Dedifferentiated amniotic fluid mesenchymal stem cell (primary cell): ENCODE data around the gene BAAT.
"Not testable (repeated sequence)": the region's sequence is repeated elsewhere in the genome, so short reads cannot be mapped to it uniquely, and the experiment has no call there.

Experiments used
- DNase-seq: peaks from one replicate; pipeline ENCODE4 v3.0.0-alpha.2; 2016; ENCODE audit errors: extremely low spot score

Gene BAAT

DNA sequence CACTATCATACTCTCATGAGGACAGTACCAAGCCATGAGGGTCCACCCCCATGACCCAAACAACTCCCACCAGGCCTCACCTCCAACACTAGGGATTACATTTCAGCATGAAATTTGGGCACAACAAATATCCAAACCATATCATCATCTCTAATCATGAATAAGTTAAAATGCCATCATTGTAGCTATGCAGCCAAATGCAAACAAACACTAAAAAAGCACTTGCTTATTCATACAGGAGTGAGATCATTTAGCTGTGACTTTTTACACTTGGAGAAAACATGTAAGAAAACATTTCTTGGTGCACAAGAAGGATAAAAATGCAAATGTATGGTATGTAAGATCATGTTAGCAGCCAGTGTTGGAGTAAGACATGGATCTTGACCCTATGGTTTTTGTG, 24.2 kb downstream of the BAAT start:
- DNase-seq = no peak

DNA sequence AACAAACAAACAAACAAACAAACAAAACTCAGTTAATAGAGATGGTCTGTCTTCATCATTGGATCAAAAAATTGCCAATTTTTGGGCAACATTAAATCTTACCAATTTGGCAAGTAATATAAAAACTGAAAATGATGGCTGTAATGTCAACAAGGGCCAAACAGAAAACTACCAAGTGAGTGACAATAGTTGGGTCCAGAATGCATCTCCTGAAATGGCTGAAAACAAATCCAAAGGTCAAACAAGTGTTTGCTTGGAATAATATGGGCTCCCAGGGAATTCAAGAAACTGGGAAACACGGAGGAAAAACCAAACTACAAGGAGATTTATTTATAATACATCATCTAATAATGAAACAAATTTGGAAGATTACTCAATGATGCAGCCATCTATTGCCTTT, 25.1 kb downstream of the BAAT start:
- no peak for DNase-seq

- no peak for DNase-seq
Observed at GRCh38 chr9:101356619-101357018, 28.2 kb downstream of the BAAT start.

GRCh38 chr9:101354765-101355708, 29.8 kb downstream of the BAAT start:
- no peak for DNase-seq

DNA sequence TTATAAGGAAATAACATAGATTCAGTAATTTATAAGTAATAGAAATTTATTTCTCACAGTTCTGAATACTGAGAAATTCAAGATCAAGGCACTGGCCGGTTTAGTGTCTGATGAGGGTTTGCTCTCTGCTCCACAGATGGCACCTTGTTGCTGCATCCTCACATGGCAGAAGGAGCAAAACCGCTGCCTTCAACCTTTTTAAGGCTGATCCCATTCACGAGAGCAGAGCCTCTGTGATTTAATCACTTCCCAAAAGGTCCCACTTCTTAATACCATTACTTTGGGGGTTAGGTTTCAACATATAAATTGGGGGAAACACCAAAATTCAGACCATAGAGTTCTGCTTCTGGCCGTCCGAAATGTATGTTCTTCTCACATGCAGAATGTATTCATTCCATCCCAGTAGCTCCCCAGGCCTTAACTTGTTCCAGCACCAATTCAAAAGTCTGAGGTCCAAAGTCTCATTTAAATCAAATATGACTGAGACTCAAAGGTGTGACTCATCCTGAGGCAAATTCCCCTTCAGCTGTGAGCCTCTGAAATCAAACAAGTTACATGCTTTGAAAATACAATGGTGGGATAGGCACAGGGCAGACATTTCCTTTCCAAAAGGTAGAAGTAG, 30.6 kb downstream of the BAAT start:
- no peak for DNase-seq

DNA sequence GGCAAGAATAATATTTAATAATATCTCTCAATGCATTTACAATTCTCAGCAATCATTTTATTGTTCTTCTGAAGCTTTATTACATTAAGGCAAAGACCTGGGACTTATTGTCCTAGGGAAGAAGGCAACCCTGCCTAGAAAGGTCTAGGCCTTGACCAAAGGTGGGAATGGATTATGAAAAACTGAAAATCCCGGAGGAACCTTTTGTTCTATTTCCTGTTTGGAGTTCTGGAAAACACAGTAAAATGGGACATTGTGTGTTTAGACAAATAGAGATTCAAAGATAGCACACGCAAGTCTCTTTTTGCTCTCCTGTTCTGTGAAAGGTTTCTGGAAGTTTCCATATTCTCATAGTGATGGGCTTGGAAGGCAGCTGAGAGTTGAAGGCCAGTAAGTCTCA, 31.1 kb downstream of the BAAT start:
- no peak for DNase-seq

DNA sequence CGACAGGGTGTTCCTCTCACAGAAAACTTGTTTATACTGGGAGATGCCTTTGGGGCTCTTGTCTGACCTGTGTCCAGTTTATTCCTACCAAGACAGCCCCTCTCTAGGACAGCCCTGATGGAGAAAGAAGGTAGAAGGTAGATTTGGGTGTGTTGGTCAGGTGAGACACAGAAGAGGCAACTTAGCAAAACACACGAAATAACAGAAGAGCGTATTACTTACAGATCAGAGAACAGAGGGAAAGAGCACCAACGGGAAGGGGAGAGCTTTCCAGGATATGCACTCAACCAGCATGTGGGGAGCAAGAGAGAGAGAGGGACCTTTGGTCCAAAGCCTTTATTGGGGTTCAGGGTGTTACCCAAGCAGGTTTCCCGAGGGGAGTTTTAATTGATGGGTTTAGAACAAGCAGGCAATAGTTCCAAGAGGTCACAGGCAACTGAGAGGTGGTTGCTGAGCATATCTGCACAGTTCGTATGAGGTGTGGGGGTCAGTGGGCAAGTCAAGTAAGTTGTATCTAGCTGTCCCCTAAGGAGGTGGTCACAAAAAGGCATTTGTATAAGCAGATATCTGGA, 31.8 kb downstream of the BAAT start:
- no peak for DNase-seq

- DNase-seq = no peak
Observed at GRCh38 chr9:101350285-101350684, 34.5 kb downstream of the BAAT start.

- DNase-seq = no peak
Observed at GRCh38 chr9:101342595-101342994, 42.2 kb downstream of the BAAT start.

GRCh38 chr9:101341958-101342357, 42.8 kb downstream of the BAAT start:
- no peak for DNase-seq

DNA sequence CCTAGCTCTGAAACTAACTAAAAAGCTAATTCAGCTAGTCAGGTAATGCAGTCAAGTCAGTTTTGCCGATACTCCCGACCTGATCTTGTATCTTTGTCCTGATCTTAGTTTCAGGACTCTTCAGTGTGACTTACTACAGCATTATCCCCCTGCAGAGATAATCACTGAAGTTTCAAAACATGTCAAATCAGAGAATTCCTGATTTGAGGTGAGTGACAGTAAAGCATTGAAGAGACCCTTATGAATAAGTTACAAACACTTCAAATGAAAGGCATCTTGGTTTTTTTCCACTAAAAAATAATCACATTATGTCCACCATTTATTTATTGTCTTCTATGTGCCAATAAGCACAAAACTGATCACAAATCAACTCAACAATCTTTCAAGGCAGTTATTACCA, 47.6 kb downstream of the BAAT start:
- DNase-seq = no peak

DNA sequence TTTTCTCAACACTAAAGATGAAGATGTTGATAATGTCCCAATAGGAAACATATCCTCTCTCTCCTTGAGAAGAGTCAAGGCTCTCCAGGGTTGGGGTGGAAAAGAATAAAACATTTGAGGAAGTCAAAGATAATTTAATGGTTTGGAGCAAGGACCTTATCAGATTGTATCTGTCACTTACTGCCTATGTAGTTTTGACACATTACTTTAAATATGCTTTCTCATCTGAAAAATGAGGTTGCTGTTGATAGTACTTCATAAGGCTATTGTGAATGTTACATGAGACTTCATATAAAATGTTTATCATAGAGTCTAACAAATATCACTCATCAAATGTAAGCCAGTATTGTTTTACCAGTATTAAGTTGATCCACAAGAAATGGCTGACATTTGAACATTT, 48.7 kb downstream of the BAAT start:
- DNase-seq = no peak

DNA sequence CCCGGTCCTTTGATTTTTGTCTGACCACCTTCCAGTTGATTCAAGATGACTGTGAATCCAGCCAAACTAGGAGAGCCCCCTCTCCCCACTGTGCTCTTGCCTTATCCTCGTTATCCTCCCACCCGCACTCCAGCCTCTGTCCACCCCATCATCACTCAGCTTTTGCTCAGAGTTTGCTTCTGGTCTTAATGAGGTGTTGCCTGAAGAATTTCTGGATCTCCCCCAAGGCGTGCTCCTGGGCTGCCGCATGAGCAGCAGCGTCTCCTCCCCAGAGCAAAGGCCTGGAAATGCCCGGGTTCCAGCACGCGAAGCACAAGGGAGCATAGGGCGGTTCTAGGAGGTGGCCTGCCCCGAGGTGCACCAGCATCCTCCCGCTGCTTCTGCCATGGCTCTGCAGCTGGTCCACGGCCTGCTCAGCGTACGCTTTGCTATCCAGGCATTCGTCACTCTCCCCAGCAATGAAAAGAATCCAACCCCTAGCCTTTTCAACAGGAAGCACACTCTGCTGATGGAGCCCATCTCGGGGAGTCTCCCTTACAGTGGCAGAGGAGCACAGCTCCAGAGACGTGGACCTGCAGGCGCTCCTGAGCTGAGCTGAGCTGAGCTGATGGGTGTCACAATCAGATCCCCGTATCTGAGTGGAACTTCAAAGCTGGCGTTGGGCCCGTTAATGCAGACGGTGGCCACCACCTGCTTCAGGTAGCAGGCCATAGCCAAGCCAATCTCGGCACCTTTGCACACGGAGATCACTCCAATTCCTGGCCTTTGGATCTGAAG, 50.7 kb downstream of the BAAT start:
- no peak for DNase-seq

GRCh38 chr9:101333490-101333889, 51.3 kb downstream of the BAAT start:
- DNase-seq = no peak

GRCh38 chr9:101332362-101332761, 52.4 kb downstream of the BAAT start:
- DNase-seq = no peak

- not testable (repeated sequence) for DNase-seq
Observed at GRCh38 chr9:101327422-101327909, 57.3 kb downstream of the BAAT start.

DNA sequence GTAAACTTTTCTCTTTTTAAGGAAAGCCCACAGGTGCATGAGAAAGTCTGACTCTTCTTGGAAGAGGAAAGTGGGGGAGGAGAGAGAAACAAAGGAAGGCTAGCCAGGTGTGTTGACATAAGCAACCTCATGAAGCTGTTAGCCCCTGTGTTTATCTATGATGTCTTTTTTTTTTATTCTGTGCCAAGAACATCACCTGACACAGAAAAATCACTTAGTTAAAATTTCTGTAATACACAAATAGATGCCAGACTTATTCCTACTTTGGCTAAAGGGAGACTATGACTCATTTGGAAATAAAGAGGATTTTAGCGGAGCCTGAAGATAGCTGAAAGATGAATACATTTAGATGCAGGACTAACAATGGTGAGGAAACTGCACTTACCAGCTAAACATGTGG, 58.3 kb downstream of the BAAT start:
- DNase-seq = no peak

GRCh38 chr9:101326035-101326434, 58.8 kb downstream of the BAAT start:
- no peak for DNase-seq

DNA sequence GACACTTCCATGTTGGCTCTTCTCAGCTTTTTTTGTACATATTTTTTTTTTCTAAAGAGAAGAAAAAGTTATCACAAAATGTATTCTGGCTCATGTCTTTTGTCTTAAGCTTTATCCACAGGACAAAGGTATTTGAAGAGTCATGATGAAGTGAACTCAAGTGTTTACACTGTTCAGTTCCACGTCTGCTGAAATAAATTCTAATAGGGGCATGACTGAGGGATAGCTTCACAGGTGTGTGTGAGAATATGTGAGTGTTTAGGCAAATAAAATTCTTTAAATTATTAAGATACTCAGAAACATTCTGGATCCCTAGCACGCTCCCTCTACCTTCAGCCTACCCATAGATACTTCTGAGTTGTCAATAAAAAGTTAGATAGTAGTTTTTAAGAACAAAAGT, 59.8 kb downstream of the BAAT start:
- no peak for DNase-seq

DNA sequence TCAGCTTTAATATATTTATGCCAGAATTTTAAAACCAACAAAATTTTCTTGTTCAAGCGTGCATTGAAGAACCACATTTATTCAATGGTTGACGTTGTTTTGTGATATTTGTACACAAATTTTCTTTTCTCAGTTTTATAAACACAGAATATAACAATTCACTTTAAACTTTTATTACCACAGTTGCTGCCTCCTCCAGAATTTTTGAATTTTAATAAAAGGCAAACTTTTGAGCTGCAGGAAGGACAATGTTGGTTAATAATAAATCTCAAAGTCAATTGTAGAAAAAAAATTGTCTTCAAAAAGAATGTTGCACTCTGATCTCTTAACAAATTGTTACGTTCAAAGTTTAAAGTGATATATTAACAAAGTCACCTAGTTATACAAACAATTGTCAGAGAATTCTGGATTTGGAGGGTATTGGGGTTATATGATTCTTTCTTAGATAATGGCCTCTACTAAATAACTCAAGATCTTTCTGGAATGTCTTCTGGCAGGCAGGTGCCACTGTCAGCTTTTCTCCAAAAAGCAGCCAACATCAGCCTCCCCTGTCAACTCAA, 60.5 kb downstream of the BAAT start:
- no peak for DNase-seq

- no peak for DNase-seq
Observed at GRCh38 chr9:101323129-101323528, 61.7 kb downstream of the BAAT start.

- no peak for DNase-seq
Observed at GRCh38 chr9:101317735-101318134, 67.1 kb downstream of the BAAT start.
